Fibroblast of skin of left biceps (primary cell): ENCODE measurements around the gene NPPB.

Experiments
- DNase-seq, 2 experiments: peaks; one replicate each; pipeline ENCODE4 v3.0.0-alpha.2; 2013; ENCODE audit warnings: low read depth in 2 of 2

The NPPB gene

DNA sequence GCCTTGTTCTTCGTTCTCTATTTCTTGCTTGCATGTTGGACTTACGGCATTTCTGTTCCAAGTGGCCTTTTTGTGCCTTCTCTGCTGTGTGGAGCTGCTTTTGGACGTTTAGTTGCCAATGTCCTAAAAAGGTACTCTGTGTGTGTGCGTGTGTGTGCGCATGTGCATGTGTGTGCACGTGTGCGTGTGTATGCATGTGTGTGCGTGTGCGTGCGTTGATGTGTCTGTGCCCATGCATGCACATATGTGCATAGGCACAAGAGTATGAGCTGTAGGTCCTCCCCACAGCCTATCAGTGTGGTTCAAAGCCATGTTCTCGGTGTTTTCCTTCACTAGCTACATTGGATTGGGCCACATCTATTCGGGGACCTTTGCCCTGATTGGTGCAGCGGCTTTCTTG is 24.8 kb downstream of the NPPB start:
- no peak for DNase-seq

DNA sequence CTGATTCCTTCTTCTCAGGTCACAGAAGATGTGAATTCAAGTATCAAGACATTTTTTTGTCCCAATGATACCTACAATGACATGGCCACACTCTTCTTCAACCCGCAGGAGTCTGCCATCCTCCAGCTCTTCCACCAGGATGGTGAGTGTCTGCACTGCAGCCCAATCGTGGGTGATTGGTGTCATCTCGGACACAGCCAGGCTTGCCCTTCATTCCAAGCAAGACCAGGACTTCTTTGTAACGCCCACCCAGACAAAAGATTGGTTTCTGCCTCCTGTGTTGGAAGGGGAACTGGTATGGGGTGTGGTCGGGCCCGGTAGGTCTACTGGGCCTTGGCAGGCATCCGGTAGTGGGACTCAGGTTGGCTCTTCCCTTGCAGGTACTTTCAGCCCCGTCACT is 25.2 kb downstream of the NPPB start:
- DNase-seq = no peak

DNA sequence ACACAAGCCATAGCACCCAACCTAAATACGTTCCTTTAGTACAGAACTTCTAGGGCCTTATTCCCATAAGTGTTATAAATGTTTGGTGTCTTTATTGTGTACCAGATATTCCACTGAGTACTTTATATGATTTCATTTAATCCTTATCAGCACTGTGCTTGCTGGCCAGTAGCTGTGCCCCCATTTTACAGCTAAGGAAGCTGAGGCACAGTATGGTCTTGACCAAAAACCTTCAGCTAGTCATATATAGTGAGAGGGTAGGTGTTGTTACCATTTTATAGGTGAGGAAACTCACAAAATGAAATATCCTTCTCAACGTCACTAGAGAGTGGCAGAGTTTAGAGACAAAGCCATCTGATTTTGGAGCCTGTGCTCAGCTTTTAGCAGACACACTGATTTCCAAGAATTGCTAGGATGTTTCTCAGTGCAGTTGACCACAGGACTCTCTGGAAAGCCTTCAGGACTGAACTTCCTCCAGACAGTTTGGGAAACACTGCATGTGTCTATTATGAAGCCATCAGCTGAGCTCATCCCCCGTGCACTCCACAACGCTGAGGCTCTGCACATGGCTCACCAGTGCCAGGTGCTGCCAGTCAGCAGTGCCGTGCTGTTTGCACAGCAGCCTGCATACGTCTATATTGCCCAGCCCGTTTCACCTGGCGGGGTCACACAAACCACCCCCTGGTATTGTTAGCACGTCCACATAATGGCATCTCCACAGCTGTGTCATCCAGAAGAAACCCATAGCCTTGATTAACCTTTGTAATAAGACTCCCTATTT is 26.6 kb downstream of the NPPB start:
- DNase-seq = no peak

DNA sequence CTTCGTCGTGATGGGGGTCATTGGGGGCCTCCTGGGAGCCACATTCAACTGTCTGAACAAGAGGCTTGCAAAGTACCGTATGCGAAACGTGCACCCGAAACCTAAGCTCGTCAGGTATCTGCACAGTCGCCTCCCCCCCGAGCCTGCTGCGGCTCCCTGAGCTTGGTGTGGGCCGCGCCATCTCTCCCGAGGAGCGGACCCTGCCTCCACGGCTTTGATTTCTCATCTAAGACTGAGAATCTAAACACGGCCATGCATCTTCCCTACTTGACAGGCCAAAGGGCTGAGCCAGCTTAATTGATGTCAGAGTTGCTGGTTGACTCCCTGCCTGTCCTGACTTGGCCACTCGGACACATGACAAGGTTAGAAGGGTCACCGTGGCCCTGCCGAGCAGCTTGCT is 30.2 kb downstream of the NPPB start:
- DNase-seq = no peak

DNA sequence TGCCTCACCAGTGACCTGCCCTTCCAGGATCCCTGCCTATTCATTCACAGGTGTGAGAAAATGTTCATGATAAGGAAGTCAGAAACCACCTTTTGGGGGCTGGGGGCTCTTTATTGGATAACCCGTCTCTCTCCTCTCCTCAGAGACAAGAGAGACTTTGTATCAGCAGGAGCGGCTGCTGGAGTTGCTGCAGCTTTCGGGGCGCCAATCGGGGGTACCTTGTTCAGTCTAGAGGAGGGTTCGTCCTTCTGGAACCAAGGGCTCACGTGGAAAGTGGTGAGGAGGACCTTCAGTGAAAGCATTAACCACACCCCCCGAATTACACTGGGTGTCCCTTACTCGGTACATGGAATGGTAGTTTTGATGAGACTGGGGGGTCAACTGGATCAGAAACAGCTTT is 31.8 kb downstream of the NPPB start:
- DNase-seq = no peak

DNA sequence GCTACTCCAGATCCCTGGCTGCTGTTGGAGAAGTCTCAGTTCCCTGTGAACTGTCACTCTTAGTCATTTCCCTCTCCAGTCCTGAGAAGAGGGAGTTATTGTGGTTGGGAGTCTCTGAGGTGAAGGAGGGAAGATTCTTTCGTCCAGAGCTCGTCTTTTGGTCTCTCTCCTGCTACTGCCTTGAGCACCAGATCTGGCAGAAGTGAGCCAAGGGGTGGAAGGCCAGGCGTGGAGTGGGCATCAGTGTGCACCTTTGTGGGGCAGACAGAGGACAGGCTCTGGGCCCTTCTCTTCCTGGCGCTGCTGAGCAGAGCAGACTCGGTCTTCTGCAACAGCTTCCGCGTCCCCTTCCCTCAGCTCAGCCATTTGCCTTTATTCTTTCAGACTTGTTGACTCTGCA is 33.6 kb downstream of the NPPB start:
- DNase-seq = no peak

DNA sequence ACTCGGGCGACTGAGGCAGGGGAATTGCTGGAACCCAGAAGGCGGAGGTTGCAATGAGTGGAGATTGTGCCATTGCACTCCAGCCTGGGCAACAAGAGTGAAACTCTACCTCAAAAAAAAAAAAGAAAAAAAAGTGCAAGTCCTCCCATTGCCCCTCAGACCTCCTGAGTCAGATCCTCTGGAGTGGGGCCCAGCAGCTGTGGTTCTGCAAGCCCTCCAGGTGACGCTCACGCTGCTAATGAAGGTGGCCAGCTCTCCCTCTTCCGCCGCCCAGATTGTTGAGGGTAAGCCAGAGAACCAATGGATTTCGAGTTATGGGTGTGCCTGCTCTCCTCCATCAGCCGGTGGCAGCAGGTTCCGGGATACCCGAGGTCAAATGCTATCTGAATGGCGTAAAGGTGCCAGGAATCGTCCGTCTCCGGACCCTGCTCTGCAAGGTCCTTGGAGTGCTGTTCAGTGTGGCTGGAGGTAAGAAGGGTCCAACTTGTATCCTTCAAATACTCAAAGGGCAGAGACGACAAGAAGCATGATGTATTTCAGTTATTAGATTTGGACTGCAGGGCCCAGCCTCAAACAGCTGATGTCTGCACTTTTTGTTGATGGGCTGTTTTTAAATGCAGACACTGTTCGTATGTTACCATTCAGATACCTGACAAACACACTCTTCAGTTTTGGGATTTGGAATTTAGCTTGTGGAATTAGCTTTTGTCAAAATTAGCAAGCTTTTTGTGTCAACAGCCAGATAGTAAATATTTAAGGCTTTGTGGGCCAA is 35.2 kb downstream of the NPPB start:
- DNase-seq = no peak

DNA sequence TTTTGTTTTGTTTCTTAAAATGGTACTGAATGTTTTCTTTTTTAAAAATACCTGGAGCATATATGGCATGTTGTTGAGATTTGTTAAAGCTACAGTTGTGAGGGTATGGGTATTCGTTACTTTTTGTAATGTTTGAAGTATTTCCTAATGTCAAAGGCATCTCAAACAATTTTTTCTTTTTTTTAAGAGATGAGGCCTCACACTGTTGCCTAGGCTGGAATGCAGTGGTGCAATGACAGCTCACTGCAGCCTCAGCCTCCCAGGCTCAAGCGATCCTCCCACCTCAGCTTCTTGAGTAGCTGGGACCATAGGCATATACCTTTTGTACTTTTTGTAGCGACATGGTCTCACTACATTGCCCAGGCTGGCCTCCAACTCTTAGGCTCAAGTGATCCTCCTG is 36.7 kb downstream of the NPPB start:
- no peak for DNase-seq

DNA sequence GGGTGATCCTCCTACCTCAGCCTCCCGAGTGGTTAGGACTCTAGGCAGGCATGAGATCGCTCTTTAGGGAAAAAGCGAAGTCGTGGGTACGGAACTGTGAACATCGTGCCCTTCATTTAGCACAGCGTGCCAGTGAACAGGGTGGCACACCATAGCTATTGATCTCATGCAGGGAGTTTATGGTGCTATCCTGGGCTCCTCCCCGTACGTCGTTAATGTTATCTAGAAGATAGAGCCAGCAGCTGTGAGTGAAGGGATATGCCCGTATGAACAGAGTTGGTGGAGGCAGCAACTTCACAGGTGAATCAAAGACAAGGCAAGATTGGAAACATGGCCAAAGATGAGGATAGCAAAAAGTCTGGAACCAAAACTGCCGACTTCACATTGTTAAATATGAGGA is 41.6 kb downstream of the NPPB start:
- no peak for DNase-seq

DNA sequence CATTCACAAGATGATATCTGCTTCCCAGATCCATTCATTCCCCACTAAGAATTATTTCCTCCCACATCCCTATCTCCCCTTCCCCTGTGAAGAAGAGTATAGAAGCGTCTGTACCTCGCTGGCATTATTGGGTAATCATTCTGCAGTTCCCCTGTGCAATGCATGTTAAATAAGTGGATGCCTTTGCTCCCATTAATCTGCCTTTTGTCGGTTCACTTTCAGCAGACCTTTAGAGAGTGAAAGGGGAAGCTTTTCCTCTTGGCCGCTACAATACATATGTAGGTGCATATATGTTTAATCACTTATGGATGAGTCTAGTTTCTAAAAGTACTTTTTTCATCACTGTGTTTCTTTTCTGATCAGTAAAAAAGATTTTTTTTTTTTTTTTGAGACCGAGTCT is 45.7 kb downstream of the NPPB start:
- no peak for DNase-seq
